SK-N-SH (cell line): ENCODE measurements around the gene RMND1. TPM values are rescaled to one million over a fixed set of nuclear protein-coding genes. Genes with fewer than 3 reads are reported as not detected.

Source experiments
- CTCF ChIA-PET: fragments of 300-600, 350-600 bp; formaldehyde crosslinking; extraction: SDS; loops from one replicate; lab custom pipeline; 2021; lab: Yijun Ruan, JAX
- POLR2A ChIA-PET: fragments of 350-600 bp; sonication (Branson Sonifier 250); formaldehyde crosslinking; extraction: SDS; loops from one replicate; lab custom pipeline; 2020; ENCODE audit warnings: antibody characterized with exemption, inconsistent platforms; lab: Yijun Ruan, JAX
- DNase-seq: peaks from one replicate; pipeline ENCODE4 v3.0.0; 2012
- H2AFZ ChIP-seq: fragments of 200-600 bp; sonication (generic); 2 replicates; pipeline ENCODE4 v1.8.1; 2016; ENCODE audit warnings: antibody characterized with exemption, mild to moderate bottlenecking, low read depth
- H3F3A ChIP-seq: fragments of 200-600 bp; sonication (generic); replicated peaks from 2 replicates; pipeline ENCODE3; 2016; ENCODE audit warnings: antibody characterized with exemption, mild to moderate bottlenecking; ENCODE audit not compliant: insufficient read depth
- H3K27ac ChIP-seq, 2 experiments: fragments of 200-500 bp in 1 of 2; fragments of 200-600 bp in 1 of 2; sonication (Bioruptor generic) in 1 of 2; sonication (generic), shearing (Covaris generic) in 1 of 2; 2 replicates each; pipeline versions ENCODE4 v1.5.1 to v1.6.1; 2014 to 2016; ENCODE audit warnings: low read depth in 2 of 2, inconsistent platforms in 1 of 2, low read length in 1 of 2, mild to moderate bottlenecking in 1 of 2, mixed read lengths in 1 of 2
- H3K27me3 ChIP-seq: fragments of 200-600 bp; sonication (generic), shearing (Covaris generic); 2 replicates; pipeline ENCODE4 v1.6.1; 2016; ENCODE audit warnings: mixed run types; ENCODE audit not compliant: insufficient read depth
- H3K36me3 ChIP-seq, 2 experiments: fragments of 200-500 bp in 1 of 2; fragments of 200-600 bp in 1 of 2; sonication (Bioruptor generic) in 1 of 2; sonication (generic) in 1 of 2; replicated peaks in 1 of 2; 2 replicates each; pipeline versions ENCODE3 to v1.5.1; 2014 to 2016; ENCODE audit warnings: low read length in 1 of 2, mild to moderate bottlenecking in 1 of 2; ENCODE audit not compliant: insufficient read depth in 2 of 2, control insufficient read depth in 1 of 2
- H3K4me1 ChIP-seq, 2 experiments: fragments of 200-500 bp in 1 of 2; fragments of 200-600 bp in 1 of 2; sonication (Bioruptor generic) in 1 of 2; sonication (generic), shearing (Covaris generic) in 1 of 2; 2 replicates each; pipeline versions ENCODE4 v1.5.1 to v1.6.1; 2014 to 2016; ENCODE audit warnings: low read depth in 1 of 2, low read length in 1 of 2, mixed run types in 1 of 2; ENCODE audit not compliant: insufficient read depth in 2 of 2, control insufficient read depth in 1 of 2
- H3K4me2 ChIP-seq: fragments of 200-600 bp; sonication (generic), shearing (Covaris generic); 2 replicates; pipeline ENCODE4 v1.6.1; 2017; ENCODE audit warnings: mixed run types
- H3K4me3 ChIP-seq, 2 experiments: fragments of 200-500 bp in 1 of 2; fragments of 200-600 bp in 1 of 2; sonication (Bioruptor generic) in 1 of 2; sonication (generic), shearing (Covaris generic) in 1 of 2; 2 replicates each; pipeline versions ENCODE4 v1.5.1 to v1.8.1; 2014 to 2016; ENCODE audit warnings: low read depth in 2 of 2, inconsistent platforms in 1 of 2, low read length in 1 of 2, mild to moderate bottlenecking in 1 of 2, mixed read lengths in 1 of 2, moderate library complexity in 1 of 2
- H3K79me2 ChIP-seq: fragments of 200-600 bp; sonication (generic); 2 replicates; pipeline ENCODE4 v1.8.1; 2017; ENCODE audit warnings: mild to moderate bottlenecking; ENCODE audit not compliant: insufficient read depth
- H3K9ac ChIP-seq: fragments of 200-600 bp; sonication (generic); 2 replicates; pipeline ENCODE4 v1.6.1; 2017; ENCODE audit warnings: mixed run types
- H3K9me2 ChIP-seq: fragments of 200-600 bp; sonication (generic); 2 replicates; pipeline ENCODE4 v1.6.1; 2017; ENCODE audit warnings: mixed run types
- H3K9me3 ChIP-seq: fragments of 200-600 bp; sonication (generic); 2 replicates; pipeline ENCODE4 v1.6.1; 2017; ENCODE audit warnings: mixed run types, mild to moderate bottlenecking, moderate library complexity
- H4K20me1 ChIP-seq: fragments of 200-600 bp; sonication (generic); 2 replicates; pipeline ENCODE4 v1.6.1; 2017; ENCODE audit warnings: mild to moderate bottlenecking, mixed run types; ENCODE audit not compliant: insufficient read depth
- CHD2 ChIP-seq: fragments of 150-350 bp; IDR thresholded peaks from 2 replicates; pipeline ENCODE4 v1.6.1; 2018; ENCODE audit warnings: low read length; ENCODE audit not compliant: partially characterized antibody
- EP300 ChIP-seq, 2 experiments: IDR thresholded peaks; 2 replicates each; pipeline versions ENCODE4 v1.4.0 to v1.6.1; 2012; ENCODE audit warnings: borderline replicate concordance in 1 of 2, low read depth in 1 of 2, low read length in 1 of 2
- FOSL2 ChIP-seq: IDR thresholded peaks from 2 replicates; pipeline ENCODE4 v1.4.0; 2012; ENCODE audit warnings: low read depth, mild to moderate bottlenecking, moderate library complexity, borderline replicate concordance
- FOXM1 ChIP-seq: IDR thresholded peaks from 2 replicates; pipeline ENCODE4 v1.4.0; 2012; ENCODE audit warnings: low read depth, mild to moderate bottlenecking
- JUND ChIP-seq: IDR thresholded peaks from 2 replicates; pipeline ENCODE4 v1.4.0; 2012
- MEF2A ChIP-seq: IDR thresholded peaks from 2 replicates; pipeline ENCODE4 v1.4.0; 2012; ENCODE audit warnings: low read depth, borderline replicate concordance
- NFIC ChIP-seq: IDR thresholded peaks from 2 replicates; pipeline ENCODE4 v1.4.0; 2012; ENCODE audit warnings: borderline replicate concordance
- NRF1 ChIP-seq: IDR thresholded peaks from 2 replicates; pipeline ENCODE4 v1.6.1; 2012; ENCODE audit warnings: low read depth, mild to moderate bottlenecking, low read length
- RAD21 ChIP-seq: IDR thresholded peaks from 2 replicates; pipeline ENCODE4 v1.6.1; 2012; ENCODE audit warnings: mild to moderate bottlenecking, low read length
- RXRA ChIP-seq: IDR thresholded peaks from 2 replicates; pipeline ENCODE4 v1.4.0; 2012; ENCODE audit warnings: low read depth, mild to moderate bottlenecking, borderline replicate concordance
- SMC3 ChIP-seq: IDR thresholded peaks from 2 replicates; pipeline ENCODE4 v1.6.1; 2012; ENCODE audit warnings: low read depth, low read length, improper control_type of control experiment
- TAF1 ChIP-seq: IDR thresholded peaks from 2 replicates; pipeline ENCODE4 v1.6.1; 2012; ENCODE audit warnings: low read depth, mild to moderate bottlenecking, low read length, moderate library complexity, borderline replicate concordance
- TCF12 ChIP-seq: IDR thresholded peaks from 2 replicates; pipeline ENCODE4 v1.4.0; 2012
- TEAD4 ChIP-seq: IDR thresholded peaks from 2 replicates; pipeline ENCODE4 v1.4.0; 2012; ENCODE audit warnings: mild to moderate bottlenecking, borderline replicate concordance; ENCODE audit not compliant: insufficient read depth
- YY1 ChIP-seq: IDR thresholded peaks from 2 replicates; pipeline ENCODE4 v1.4.0; 2012; ENCODE audit warnings: low read depth, mild to moderate bottlenecking
- WGBS: methylation state at CpG from one replicate; pipeline ENCODE4 v1.1.6; 2017; ENCODE audit warnings: low lambda C conversion rate; 5-methylcytosine and 5-hydroxymethylcytosine counted together
- polyA plus RNA-seq, 3 experiments: library from polyadenylated mRNA; depleted of rRNA; stranded (reverse); fragments of >200 nt; gene quantifications; 2 replicates each; pipeline ENCODE4 v1.2.3, GENCODE V29; 2012
- TF ChIP-seq, protein P1 (sequence below): IDR thresholded peaks from 2 replicates; pipeline ENCODE4 v1.4.0; 2012; ENCODE audit warnings: low read depth, borderline replicate concordance
- TF ChIP-seq, protein P2 (sequence below): IDR thresholded peaks from 2 replicates; pipeline ENCODE4; 2012

The RMND1 gene
- polyA plus RNA-seq, 1 of the 3 experiments (the other 2 are of a cell fraction): 14.8 TPM

DNA sequence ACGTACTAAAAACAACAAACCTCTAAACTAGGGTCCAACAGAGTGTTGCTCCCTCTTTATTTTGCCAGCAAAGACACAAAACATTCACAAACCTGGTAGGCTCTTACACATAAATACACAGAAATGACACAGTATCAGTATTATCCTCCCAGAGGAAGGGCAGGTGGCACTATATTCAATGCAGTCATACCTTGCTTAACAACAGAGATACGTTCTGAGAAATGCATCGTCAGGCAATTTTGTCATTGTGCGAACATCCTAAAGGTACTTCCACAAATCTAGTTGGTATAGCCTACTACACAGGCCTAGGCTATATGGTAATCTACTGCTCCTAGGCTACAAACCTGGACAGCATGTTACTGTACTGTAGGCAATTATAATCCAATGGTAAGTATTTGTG is 70.2 kb downstream of the RMND1 start:
- 93% methylated on average over 4 of the region's 4 CpGs for WGBS
- ChIA-PET CTCF (no interaction called here), POLR2A (no interaction called here)
- TF ChIP-seq NFIC (no peak), TAF1 (no peak), MEF2A (no peak), RXRA (no peak), FOXM1 (no peak), JUND (no peak), SMC3 (no peak), CHD2 (no peak), FOSL2 (no peak), NRF1 (no peak), TCF12 (no peak), YY1 (no peak), EP300 (IDR thresholded peaks at IDR 0.05; ENCODE audit: borderline replicate concordance in 1 of 2, low read depth in 1 of 2, low read length in 1 of 2) (no peak), TEAD4 (no peak)
- TF ChIP-seq, protein P1, sequence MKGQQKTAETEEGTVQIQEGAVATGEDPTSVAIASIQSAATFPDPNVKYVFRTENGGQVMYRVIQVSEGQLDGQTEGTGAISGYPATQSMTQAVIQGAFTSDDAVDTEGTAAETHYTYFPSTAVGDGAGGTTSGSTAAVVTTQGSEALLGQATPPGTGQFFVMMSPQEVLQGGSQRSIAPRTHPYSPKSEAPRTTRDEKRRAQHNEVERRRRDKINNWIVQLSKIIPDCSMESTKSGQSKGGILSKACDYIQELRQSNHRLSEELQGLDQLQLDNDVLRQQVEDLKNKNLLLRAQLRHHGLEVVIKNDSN: no peak
- TF ChIP-seq, protein P2, sequence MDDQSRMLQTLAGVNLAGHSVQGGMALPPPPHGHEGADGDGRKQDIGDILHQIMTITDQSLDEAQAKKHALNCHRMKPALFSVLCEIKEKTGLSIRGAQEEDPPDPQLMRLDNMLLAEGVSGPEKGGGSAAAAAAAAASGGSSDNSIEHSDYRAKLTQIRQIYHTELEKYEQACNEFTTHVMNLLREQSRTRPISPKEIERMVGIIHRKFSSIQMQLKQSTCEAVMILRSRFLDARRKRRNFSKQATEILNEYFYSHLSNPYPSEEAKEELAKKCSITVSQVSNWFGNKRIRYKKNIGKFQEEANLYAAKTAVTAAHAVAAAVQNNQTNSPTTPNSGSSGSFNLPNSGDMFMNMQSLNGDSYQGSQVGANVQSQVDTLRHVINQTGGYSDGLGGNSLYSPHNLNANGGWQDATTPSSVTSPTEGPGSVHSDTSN: no peak
- Histone ChIP-seq H3K9ac (no peak overlapping the region), H4K20me1 (no peaks in the 10 kb centered on the region), H3K9me3 (no peaks in the 10 kb centered on the region), H3F3A (peaks cover 13% of the 10 kb centered on the region), H3K9me2 (no peaks in the 10 kb centered on the region), H3K4me3 (no peak overlapping the region), H3K4me1 (peaks cover 0 to 3% of the 10 kb centered on the region in 2 experiments; a peak in 1 of 4 replicates), H3K27ac (no peak overlapping the region), H3K36me3 (no peaks in the 10 kb centered on the region), H3K79me2 (peaks cover 82% of the 10 kb centered on the region), H3K27me3 (no peaks in the 10 kb centered on the region), H3K4me2 (no peak overlapping the region), H2AFZ (no peak overlapping the region)
- DNase-seq: no peak

DNA sequence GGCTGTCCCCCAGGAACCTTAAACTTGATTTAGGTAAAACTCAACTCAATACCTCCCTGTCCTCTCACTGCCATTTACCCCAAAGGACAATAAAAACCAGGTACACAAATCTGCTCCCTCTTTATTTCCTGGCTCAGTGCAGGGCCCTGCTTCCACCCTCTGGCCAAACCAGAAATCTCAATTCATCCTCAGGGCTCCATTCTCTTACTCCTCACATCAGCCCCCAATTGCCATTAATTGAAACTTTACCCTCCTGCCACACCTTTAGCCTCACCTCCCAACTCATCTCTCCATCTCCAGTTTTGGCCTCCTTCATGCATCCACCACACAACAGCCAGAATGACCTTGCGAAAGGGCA is 71.1 kb downstream of the RMND1 start:
- Histone ChIP-seq H4K20me1 (no peaks in the 10 kb centered on the region), H3K4me1 (peaks cover 0 to 3% of the 10 kb centered on the region in 2 experiments; a peak in 1 of 4 replicates), H3K79me2 (peaks cover 82% of the 10 kb centered on the region), H3K9ac (no peak overlapping the region), H3K27me3 (no peaks in the 10 kb centered on the region), H3K36me3 (no peaks in the 10 kb centered on the region)
- POLR2A ChIA-PET: no interaction called here
- TF ChIP-seq RAD21: no peak
- TF ChIP-seq, all 33 proteins: peak for 0
- CTCF ChIA-PET: no interaction called here
- no peaks in the 10 kb centered on the region for H3K9me3 ChIP-seq
- H3K9me2 ChIP-seq: no peaks in the 10 kb centered on the region
- H3K4me2 ChIP-seq: no peak overlapping the region
- DNase-seq: no peak
- no peak overlapping the region for H3K27ac ChIP-seq
- WGBS: 100% methylated on average over 1 of the region's 1 CpG
- H2AFZ ChIP-seq: no peak overlapping the region
- H3F3A ChIP-seq: peaks cover 17% of the 10 kb centered on the region
- H3K4me3 ChIP-seq: no peak overlapping the region
